GM21360 (cell line): ENCODE measurements around the gene LRRN1.
A peak's percentile ranks its signal among the peaks of the same experiment; 100 is the strongest.
"Not testable (repeated sequence)": the region's sequence is repeated elsewhere in the genome, so short reads cannot be mapped to it uniquely, and the experiment has no call there.

Experiments
- ATAC-seq: cut with Tn5 transposase; IDR thresholded peaks from one replicate; pipeline ENCODE4 v1.9.1; 2021; ENCODE audit warnings: mild to moderate bottlenecking, moderate library complexity; ENCODE audit not compliant: unreplicated experiment

LRRN1 gene

DNA sequence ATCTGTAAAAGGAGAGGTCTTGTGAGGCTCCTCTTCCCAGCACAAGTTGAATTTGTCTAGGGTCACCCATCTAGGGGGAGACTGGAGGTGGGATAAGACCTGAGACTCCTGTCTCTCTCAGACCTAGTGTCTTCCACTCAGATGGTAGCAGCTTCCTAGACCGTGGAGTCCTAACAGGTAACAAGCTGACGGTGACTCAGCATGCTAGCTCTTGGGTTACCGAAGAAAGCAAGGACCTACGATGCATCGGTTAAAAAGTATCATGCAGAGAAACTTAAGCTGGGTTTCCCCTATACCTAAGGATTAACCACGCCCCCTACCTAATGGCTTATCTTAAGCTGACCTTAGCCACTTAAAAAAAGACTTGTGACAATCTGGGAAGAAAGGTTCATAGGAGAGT is 7.6 kb downstream of the LRRN1 start:
- no peak for ATAC-seq

DNA sequence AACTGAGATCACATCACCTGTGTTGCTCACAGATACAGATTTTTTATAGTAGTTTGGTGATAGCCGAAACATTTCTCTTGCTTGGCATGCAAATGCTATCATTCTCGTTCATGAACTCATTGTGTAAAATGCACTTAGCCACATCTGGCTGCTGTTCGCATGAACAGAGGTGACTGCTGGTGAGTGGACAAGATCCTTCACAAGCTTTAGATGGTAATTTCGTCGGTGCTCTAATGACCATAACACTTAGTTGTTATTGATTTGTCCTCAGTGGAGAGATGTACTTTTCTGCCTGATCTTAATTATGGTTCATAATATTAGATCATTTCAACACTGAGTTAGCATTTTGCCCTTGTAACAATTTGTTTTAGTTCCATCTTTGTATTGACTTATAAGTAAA is 13.8 kb downstream of the LRRN1 start:
- ATAC-seq: no peak

DNA sequence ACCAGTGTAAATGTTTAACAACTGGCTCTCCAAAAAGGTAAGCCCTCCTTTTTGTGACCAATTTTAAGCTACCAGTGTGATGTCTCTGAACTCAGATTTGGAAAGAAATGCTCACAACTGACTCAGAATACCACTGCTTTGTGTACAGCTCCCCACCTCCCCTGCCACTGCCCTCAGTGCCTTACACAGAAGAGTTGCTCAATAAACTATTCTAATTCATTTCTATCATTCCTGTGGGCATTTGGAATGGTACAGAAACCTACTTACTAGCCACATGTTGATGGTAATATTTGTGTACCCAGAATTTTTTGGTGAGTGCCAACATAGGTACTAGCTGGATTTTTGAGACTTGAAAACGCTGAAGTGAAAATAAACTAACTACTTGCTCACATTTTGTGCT is 16.0 kb downstream of the LRRN1 start:
- no peak for ATAC-seq

DNA sequence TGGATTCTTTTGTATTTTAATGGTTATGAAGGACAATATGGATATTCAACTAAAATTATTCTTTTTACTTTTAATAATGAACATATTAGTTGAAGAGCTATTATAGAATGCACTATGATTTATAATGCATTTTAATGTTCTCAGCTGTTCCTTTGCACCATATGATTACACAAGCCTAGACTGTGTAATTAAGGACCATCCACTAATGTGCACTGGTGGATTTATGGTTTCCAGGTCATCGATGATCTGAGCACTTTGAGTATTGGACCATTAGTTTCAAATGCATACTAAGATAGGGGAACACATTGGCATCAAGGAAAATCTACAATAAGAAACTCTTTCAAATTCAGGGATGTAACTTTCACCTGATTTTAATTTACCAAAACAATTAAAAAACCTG is 16.8 kb downstream of the LRRN1 start:
- no peak for ATAC-seq

DNA sequence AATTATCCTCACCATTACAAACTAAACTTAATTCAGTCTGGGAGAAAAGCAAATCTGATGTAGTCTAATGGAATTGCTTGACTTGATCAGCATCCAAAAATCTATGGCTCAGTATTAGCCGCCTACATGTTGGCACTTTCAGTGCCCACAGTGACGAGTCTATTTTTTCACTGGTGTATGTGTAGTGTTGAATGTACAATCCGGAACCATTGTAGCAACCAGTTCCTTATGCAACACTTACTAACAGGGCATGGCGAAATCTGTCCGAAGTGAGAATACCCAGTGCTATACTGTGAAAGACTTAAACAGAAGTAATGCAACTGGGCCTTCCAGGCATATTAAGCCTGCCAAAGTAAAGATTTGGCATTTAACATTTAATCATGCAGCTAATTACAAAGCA is 18.6 kb downstream of the LRRN1 start:
- no peak for ATAC-seq

DNA sequence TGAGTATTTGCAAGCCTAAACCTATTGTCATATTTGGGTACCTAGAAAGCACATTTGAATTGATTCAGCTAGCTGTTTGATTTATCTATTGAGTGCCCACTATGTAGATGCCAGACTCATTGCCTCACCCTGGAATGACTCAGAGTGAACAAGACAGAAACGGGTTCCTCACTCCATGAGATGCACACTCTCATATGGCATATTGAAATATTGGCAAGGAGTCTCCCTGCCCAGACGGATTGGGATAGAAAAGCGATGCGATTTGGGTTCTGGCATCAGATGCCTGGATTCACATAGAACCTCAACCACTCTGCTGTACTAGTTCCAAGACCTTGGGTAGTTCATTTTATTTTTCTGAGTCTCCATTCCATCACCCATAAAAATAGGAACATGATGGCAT is 22.5 kb downstream of the LRRN1 start:
- ATAC-seq: no peak

DNA sequence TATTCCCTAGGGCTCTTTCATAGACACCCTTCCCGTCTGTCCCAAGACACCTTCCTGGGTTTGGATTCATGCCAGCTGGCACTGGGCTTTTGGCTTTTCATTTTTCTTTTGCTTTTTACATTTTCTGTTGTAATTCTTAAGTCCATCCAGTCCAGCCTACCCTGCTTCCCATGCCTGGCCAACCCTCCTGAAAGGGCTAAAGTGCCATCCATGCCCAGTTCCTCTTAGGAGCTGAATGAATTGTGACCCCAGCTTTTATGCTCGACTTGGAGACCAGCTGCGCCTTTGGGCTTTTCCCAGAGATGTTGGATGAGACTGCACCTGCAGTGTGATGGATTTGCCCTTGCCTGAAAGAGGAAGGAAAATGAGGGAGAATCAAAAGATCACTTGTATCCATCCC is 25.8 kb downstream of the LRRN1 start:
- ATAC-seq: no peak

DNA sequence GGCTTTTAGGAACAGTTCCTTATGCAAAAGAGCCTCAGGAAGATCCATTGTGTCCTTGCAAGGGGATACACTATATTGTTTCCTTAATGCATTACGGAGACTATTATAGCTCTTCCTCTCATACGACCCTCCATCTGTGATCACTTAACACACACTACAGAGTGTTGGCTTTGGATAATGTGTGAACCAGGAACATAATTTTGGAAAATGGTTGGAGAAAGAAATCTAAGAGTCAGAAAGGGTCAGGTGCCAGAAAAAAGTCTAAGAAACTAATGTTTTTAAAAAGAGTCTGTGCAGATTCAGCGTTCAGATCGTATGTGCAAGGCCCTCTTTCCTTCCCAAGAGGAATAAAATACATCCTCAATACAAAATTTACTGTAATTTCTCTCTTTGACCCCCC is 27.3 kb downstream of the LRRN1 start:
- no peak for ATAC-seq

DNA sequence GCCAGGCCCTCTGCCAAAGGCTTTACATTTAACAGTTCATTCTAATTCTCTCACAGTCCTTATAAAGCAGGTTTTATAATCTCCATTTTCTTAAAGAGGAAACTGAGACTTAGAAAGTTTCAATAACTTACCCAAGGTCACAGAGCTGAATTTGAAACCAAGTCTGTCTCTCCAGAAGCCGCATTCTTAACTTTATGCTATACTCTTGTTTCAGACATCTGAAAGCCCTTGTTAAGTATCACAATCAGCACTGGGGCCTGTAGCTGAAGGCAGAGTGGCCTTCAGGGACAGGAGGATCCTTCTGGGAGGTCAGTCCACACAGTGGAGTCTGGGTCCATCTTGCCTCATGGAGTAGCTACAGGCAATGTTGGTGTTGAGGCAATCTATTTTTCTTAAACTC is 27.9 kb downstream of the LRRN1 start:
- no peak for ATAC-seq

DNA sequence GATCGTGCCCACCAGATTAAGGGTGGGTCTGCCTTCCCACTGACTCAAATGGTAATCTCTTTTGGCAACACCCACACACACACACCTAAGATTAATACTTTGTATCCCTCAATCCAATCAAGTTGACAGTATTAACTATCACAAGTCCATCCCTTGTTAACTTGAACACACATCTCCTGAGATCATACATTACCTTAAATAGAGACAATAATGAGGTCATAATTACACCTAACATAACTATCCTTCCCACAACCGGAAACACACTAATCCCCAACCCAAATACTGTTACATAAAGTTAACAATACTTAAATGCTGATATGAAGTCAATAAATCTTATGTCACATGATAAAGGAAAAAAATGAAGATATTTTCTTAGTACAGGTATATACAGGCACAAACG is 29.2 kb downstream of the LRRN1 start:
- ATAC-seq: not testable (repeated sequence)

DNA sequence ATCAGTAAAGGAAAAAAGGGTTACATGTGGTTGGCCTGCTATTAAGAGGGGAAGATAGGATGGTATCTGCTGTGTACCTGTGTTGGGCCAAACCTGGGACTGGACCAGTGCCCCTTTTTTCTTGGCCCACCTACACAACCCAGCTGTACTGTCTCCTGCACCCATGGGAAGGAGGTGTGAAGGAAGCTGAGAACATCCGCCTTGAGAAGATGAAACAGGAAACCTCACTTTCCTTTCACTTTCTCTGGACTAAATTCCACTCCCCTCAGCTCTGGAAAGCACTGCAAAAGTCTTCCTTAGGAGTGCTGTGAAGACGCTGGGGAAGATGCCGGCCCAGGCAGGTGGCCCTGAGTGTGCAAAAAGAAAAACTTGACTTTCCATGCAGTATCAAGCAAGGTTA is 37.6 kb downstream of the LRRN1 start:
- ATAC-seq: no peak

DNA sequence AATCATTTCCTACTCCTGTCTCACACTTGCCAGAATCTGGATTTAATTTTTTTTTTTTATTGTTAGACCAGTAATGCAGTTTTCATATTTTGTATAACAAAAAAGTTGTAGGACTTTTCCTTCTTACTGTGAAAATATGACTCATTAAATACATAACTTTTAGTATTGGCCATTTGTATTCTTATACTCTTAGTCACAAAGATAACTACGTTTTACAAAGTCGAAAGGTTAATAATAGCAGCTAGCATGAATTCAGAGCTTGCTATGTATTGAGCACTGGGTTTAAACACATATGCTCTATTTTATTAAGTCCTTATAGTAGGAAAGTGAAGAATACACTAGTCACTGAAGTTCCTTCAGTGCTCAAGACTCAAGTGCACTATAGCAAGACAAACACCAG is 43.1 kb downstream of the LRRN1 start:
- ATAC-seq: no peak

DNA sequence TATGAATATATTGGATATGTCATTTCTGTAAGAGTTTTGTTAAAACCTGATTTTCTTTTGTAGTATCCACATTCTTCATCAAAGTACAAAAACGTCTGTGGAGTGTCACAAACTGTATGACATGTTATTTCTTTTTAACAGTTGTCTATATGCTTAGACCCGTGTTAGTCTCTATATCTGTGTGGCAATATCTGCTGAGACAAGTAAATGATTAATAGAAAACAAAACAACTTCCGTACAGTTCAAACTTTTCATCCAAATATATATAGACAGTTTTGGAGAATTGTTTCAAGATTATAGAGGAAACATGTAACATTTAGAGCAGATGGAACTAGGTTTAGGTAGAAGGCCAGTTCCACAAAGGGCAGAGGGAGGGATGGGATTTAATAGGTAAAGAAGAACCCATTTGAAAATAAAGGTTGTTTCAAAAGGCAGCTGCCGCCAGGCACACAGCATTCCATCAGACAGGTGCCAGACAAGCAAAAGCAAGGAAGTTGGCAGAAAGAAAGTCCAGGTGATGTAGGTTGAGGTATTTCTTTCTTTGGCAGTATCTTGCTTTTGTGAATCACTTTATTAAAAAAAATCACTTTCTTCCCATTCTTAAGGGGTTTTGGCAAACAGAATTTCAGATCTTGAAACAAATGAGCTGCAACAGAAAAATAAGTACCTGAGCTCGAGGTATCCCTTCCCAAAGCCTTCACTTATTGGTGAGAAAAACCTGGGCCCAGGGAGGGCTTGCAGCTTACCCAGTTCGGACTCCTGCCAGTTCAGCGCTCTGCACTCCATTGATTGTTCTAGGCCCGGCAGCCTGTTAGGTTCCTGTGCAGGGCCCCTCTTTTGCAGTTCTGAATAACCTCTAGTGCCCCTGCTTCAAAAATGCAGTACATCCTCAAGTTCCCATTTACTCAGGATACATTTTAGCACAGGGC is 49.0 kb downstream of the LRRN1 start:
- ATAC-seq: no peak

DNA sequence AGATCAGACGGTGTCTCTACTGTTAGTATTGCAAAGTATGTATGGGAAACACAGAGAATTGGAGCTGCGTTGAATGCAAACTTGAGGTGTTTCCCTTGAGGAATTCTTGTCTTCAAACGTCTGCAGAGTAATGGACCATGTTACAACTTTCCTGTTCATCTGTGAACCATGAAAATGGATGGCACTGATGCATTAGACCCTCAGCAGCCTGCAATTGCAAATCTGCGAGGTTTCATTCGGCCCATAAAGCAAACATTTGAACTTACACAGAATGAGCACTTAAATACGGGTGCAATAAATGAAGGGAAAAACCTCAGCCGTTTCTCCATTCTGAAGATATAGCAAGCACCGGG is 49.7 kb downstream of the LRRN1 start:
- no peak for ATAC-seq

DNA sequence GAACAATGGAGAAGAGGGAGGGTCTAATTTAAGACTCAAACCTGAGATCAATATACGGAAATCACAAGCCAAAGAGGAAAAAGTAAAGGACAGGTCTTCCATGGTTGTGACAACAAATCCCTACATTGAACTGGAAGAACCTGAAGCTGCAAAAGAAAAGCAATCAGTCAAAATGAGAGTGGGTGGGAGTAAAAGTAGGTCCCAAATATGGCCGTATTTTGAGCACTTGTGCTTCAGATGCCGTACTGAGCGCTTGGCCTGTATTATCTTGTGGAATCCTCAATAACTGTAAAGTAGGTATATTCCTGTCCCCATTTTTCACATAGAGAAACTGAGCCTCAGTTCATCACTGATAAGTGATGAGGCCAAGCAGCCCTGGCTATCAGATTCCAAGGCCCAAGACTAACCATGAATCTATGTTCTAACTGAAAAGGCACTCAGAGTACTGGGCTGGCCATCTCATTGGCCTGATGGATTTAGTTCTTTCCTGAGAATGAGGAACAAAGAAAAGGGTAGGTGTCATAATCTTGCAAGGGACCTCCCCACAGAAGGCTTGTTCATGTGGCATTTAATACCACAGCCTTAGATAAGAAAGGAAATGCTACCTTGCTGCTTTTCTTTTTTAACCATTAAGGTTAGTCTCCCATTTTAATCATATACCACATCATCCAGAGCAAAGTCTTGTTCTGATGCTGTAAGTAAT is 52.5 kb downstream of the LRRN1 start:
- ATAC-seq: peak; percentile 100

DNA sequence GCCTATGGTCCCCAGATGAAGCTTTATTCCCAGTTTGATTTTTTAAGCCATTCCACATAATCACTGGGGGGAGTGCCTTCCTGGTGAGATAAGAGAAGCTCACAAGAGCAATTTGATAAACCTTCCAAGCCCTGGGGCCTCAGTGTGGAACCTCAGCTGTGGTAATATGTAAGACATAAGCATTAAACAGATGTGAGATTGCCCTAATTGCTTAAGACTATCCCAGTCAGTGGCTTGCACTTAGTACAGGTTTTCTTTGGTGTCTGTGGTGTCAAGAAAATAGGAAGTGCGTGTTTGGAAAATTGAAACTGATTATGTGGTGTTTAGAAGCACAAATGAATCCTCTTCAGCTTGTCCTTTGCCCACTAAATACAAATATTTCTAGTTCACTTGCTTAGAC is 54.3 kb downstream of the LRRN1 start:
- no peak for ATAC-seq

DNA sequence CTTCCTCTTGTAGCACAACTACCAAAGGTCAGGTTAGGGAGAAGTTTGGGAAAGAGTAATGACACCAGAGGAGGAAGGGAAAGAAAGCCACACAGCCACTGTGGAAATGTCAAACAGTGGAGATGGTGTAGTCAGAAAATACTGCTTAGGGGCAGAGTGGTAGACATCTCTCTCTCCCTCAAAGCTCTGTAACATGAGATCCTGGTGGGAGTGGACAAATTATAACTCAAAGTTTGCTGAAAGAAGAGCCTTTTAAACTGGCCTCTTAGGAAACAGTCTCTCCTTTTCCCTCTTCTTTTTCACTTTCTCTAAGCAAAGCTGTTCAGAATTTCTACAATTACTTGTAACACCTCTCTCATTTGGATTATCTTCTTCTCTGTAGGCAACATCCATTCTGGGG is 55.8 kb downstream of the LRRN1 start:
- ATAC-seq: no peak

DNA sequence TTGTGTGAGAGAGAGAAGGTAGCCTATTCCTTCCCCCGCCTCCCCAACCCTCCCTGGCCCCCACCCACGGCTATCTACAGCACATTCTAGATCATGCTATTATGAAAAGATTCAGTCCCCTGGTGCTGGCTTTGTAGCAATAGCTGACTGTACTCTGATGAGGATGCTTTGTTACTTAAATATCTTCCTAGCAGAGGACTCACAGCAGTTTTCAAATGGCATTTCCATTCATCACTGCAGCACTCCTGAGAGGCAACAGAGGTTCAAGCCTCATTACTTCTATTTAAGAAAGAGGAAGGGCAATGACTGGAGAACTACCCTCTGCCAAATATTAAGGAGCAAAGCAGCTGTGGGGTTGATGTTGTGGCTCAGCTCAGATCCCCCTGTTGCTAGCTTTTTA is 61.0 kb downstream of the LRRN1 start:
- no peak for ATAC-seq

DNA sequence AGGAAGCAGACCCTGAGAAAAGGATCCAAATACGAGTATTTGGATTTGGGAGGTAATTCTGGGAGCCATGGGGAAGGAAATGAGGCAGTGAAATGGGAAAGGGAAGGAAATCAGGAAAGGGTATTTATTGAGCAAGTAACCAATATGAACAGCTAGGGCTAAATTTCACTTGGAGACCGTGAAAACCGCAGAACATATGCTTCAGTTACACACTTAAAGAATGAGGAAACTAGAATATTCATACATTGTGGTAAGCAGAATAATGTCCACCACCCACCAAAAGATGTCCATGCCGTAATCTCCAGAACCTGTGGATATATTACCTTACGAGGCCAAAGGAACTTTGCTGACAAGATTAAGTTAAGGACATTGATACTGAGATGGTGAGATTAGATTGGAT is 63.3 kb downstream of the LRRN1 start:
- no peak for ATAC-seq

DNA sequence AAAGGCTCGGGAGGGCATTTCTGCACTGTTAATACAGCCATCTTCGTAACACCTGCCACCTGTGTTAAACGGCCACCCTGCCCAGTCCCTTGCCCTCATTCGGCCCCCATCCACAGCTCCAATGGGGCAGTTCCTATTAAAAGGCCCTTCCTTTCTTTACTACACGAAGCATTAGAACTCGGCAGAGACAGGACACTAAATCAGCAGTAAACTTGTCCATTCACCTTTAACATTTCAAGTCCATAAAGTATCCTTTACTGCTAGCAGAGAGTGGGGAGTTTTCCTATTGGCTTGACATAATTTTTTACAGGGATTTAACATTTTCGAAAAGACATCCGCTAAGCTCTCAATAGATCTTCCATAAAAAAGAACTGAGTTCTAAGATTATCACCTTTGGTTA is 76.3 kb downstream of the LRRN1 start:
- no peak for ATAC-seq

DNA sequence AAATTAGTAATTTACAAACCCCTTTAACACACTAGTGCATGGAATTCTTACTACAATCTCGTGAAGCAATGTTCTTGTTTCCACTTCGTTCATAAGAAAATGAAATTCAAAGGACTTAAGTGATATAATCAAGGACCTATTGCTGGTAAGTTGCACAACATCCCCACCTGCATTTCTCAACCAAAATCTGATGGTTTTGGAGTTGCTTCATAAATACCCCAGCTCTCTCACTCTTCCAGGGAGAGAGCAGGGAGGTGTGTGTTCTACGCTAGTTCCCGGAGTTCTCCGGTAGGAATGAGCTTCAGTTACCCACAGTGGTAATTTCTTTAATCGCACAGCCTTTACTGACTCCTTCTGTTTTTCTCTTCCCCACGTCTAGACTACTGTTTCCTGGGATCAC is 81.8 kb downstream of the LRRN1 start:
- ATAC-seq: no peak

DNA sequence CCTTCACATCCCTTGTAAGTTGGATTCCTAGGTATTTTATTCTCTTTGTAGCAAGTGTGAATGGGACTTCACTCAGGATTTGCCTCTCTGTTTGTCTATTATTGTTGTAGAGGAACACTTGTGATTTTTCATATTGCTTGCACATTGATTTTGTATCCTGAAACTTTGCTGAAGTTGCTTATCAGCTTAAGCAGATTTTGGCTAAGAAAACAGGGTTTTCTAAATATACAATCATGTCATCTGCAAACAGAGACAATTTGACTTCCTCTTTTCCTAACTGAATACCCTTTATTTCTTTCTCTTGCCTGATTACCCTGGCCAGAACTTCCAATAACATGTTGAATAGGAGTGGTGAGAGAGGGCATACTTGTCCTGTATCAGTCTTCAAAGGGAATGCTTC is 88.1 kb downstream of the LRRN1 start:
- ATAC-seq: not testable (repeated sequence)

DNA sequence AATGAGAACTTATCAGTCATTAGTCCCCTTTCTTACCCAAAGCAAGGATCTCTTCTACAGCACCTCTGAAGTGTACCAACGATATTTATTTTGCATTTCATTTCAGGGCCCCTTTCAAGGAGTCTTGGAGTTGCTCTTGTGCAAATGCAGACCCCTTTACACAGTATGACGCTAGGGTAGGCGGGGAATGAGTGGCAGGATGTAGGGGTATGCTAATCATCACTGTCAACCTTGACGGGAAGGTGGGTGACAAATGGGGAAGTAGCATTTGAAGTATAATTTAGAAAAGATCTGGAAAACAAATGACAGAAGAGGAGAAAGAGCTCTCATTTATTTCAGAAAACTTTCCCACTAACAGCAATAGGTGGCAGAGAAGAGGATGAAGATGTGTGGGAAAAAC is 94.4 kb downstream of the LRRN1 start:
- no peak for ATAC-seq
